ENCODE data around the gene ESRRA.

ESRRA gene

GRCh38 chr11:64352995-64353714 lies 47.8 kb downstream of the ESRRA start:
- DNase-seq: no peak

- DNase-seq: no peak
Observed at GRCh38 chr11:64353715-64354506, 48.6 kb downstream of the ESRRA start.

GRCh38 chr11:64355078-64355940 lies 50.0 kb downstream of the ESRRA start:
- DNase-seq: peak; percentile 94

GRCh38 chr11:64356498-64357411 lies 51.4 kb downstream of the ESRRA start:
- DNase-seq: peak; percentile 86

- no peak for DNase-seq
Observed at GRCh38 chr11:64357446-64357845, 52.1 kb downstream of the ESRRA start.

- DNase-seq: no peak
Observed at GRCh38 chr11:64357904-64358535, 52.7 kb downstream of the ESRRA start.

GRCh38 chr11:64358536-64358906 lies 53.2 kb downstream of the ESRRA start:
- DNase-seq: no peak

GRCh38 chr11:64358907-64359711 lies 53.8 kb downstream of the ESRRA start, which contains the start of gene RPS6KA4:
Gene RPS6KA4 (plus strand): TSS chr11:64359162. CDS start chr11:64359236, 74 bp downstream.
- DNase-seq: peak; percentile 72

GRCh38 chr11:64359712-64360445 lies 54.6 kb downstream of the ESRRA start:
- DNase-seq: no peak

- no peak for DNase-seq
Observed at GRCh38 chr11:64360448-64360921, 55.2 kb downstream of the ESRRA start.

GRCh38 chr11:64361659-64362058 lies 56.3 kb downstream of the ESRRA start:
- DNase-seq: no peak

GRCh38 chr11:64362339-64362738 lies 57.0 kb downstream of the ESRRA start:
- DNase-seq: no peak

GRCh38 chr11:64364435-64364834 lies 59.1 kb downstream of the ESRRA start:
- no peak for DNase-seq

- DNase-seq: no peak
Observed at GRCh38 chr11:64364911-64365310, 59.6 kb downstream of the ESRRA start.

All from OCI-M1 (cell line).